OCI-LY7 (cell line): ENCODE measurements around the gene MMS22L.

Experiments used
- CTCF ChIP-seq: fragments of 200-600 bp; sonication (generic); conservative IDR thresholded peaks from 2 replicates; pipeline ENCODE4 v1.5.1; 2014; ENCODE audit warnings: mild to moderate bottlenecking, antibody characterized with exemption, low read length, moderate library complexity, mixed read lengths
- EZH2phosphoT487 ChIP-seq: fragments of 200-600 bp; sonication (generic); IDR thresholded peaks from 2 replicates; pipeline ENCODE4 v1.6.1; 2018; ENCODE audit warnings: low read depth, borderline replicate concordance, mild to moderate bottlenecking, mixed run types, antibody characterized with exemption, low read length, moderate library complexity, mixed read lengths

DNA sequence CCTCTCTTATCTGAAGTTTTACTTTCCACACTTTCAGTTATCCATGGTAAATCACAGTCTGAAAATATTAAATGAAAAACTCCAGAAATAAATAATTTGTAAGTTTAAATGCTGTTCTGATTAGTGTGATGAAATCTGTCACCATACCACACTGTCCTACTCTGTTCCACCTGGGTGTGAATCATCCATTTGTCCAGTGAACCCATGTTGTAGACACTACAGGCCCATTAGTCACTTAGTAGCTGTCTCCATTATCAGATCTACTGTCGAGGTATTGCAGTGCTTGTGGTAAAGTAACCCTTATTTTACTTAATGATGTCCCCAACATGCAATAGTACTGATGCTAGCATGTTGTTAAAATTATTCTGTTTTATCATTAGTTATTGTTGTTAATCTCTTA lies 29.2 kb upstream of the MMS22L start:
- no peak for TF ChIP-seq CTCF
- TF ChIP-seq EZH2phosphoT487, result no peak
